GM21717 (cell line): ENCODE measurements around the gene ZIC4.
A peak's percentile ranks its signal among the peaks of the same experiment; 100 is the strongest.

Experiments
- ATAC-seq: cut with Tn5 transposase; IDR thresholded peaks from one replicate; pipeline ENCODE4 v1.9.1; 2021; ENCODE audit warnings: mild to moderate bottlenecking, moderate library complexity; ENCODE audit not compliant: unreplicated experiment

Gene ZIC4

GRCh38 chr3:147373301-147373700, 33.0 kb downstream of the ZIC4 start:
- ATAC-seq, result no peak

- ATAC-seq, result no peak
These were observed 33.8 kb downstream of the ZIC4 start for GRCh38 chr3:147372525-147373027.

- ATAC-seq, result no peak
These were observed 34.5 kb downstream of the ZIC4 start for GRCh38 chr3:147371771-147372340.

- no peak for ATAC-seq
These were observed 35.2 kb downstream of the ZIC4 start for GRCh38 chr3:147371140-147371539.

DNA sequence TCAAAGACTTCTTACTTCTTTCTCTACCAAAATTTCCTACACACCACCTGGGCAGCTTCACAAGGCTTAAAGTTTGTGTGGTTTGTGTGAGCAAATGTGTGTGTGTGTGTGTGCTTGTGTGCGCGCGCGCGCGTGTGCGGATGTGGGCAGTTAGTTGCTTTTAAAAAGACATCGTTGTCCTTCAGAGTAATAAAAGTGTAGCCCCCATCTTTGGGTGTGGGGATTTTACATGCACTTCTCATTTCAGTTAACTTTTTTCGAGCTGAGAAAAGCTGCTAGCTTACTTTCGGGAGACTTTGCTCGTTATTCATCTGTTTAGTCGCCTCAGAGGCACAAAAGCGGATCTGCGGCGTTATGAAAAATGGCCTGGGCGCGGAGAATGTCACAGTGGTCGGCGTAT, 36.0 kb downstream of the ZIC4 start:
- no peak for ATAC-seq

DNA sequence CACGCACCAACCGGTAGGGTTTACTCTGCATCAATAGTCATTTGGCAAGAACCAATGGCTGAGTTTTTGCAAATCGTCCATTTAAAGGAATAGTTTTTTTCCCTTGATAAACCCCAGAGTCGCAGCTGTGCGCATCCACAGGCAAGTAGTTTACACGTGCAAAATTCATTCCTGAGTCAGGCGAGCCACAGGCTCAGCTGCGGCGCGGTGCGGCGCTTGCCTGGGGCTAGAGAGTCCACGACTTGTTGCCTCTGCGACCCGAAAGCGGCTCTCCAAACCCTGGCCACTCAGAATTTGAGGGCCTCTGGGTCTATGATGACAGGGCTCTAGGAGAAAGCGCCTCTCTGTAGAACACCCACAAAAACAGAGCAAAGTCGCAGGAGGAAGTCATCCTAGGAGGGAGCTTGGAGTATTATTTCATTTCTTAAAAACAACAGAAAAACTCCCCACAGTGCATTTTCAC, 36.7 kb downstream of the ZIC4 start:
- ATAC-seq, result no peak

- ATAC-seq, result no peak
These were observed 37.1 kb downstream of the ZIC4 start for GRCh38 chr3:147369231-147369630.

GRCh38 chr3:147368561-147369221, 37.7 kb downstream of the ZIC4 start:
- no peak for ATAC-seq

GRCh38 chr3:147368151-147368550, 38.2 kb downstream of the ZIC4 start:
- ATAC-seq, result no peak

- ATAC-seq, result no peak
These were observed 38.7 kb downstream of the ZIC4 start for GRCh38 chr3:147367676-147368075.

DNA sequence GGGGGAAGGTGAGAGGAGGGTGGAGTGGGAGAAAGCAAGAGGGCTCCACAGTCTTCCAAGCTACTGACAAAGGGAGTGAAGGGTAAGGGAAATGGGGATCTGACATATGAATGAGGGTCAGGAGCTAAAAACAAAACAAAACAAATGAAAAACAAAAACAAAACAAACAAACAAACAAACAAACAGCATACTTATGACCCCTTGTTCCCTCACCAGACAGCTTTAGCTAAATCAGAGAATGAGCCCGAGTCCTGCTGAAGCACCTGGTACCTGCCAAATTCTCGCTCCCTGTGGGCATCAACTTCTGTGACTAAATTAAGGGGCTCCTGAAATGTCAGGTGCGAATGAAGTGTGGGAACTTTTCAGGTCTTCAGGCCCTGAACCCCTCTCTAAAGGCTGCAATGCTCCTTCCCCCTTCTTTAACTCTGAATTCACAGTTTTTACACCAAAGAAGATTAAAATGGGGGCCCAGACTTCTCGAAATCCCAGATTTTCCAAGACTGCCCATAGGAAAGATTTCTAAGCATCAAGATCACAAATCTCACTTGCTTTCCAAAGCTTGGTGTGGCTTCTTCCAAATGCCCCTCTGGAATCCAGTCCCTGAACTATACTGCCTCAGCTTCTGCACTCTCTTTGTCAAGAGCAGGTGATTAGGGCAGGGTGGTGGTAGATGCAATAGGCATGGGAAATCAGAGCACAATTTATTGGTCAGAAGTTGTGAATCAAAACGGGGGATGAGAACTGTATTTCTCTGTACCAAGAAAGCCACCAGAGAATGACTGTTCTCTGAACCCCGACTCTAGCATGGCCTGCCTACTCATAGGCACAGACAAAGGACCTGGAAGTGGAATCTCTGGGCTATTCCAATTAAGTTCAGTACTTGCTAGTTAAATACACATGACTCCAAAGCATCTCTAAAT, 40.9 kb downstream of the ZIC4 start:
- ATAC-seq, result no peak

DNA sequence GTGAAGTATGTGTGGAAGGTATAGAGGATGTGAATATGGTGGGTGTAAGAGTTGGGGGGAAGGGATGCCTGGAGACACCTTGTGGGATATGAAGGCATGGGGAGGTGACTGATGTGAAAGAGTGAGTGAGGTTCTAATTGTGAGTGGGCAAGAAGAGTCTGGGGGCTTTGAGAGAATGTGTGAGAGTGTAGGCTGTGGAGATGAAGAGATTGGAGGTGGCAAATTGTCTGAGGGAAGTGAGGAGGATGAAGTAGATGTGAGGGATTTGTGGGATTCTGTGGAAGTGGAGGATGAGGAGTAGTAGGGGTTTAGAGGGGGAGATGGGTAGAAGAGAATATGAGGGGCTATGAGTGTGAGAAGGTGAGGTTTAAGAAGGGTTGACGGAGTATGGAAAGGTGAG, 41.6 kb downstream of the ZIC4 start:
- ATAC-seq, result no peak

DNA sequence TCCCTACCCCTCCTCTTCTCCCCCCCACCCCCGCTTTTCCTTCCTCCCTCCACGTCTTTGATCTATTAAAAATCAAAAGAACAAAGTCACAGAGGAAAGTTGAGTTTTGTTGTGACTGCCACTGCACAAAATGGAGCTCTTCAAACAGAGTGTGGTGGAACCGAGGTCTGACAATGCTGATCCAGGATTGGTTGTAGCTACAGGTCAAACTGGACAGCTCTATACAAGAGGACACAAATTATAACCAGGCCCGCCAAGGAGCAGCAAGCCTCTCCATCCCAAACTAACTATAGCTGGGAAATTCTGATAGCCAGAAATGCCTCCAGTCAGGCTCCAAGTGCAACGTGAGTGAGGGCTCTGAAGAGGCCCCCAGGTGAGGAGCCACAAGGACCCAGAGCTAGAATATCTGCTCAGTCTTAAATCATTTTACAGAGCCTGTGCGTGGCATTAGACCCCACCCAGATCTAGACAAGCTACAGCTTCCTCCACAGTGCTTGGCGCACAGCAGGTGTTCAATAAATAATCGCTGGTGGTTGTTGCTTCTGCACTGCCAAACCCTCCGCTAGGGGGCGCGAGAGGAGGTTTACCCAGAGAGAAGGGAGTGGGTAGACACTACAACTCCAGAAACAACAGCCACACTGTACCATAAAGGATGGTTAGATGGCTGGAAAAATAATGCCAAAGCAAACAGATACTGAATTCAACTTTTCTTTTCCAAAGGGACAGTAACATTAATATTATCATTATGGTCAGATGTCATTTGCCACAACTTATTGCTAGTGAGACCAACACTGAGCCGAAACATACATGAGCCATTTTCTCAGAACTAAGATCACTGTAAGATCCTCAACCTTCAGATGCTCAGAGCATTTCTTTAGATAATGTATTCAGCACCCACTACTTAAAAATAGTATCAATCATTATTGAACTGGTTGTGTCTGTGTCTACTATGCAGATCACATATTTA, 44.6 kb downstream of the ZIC4 start:
- ATAC-seq, result peak; percentile 74

- no peak for ATAC-seq
These were observed 45.5 kb downstream of the ZIC4 start for GRCh38 chr3:147360646-147361453.

DNA sequence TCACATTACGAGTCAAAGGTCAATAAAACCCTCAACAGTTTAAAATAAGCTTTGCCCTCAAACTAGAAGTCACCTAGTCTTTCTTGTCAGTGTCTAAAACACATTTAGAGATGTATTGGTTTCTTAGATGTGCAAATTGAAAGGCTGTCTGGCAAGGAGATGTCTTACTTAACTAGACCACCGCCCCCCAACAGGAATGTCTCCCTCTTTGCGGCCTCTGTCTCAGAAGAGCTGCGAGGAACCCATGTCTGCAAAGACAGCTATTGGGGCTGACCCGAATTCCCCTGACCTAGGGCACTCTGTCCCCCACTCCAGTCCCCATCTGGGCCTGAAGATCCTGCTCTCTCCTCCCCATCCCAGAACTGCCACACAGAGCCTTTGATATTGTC, 46.3 kb downstream of the ZIC4 start:
- ATAC-seq, result no peak

- no peak for ATAC-seq
These were observed 46.9 kb downstream of the ZIC4 start for GRCh38 chr3:147359177-147360050.

GRCh38 chr3:147358144-147358992, 48.0 kb downstream of the ZIC4 start:
- ATAC-seq, result no peak
